HG03460 (cell line): Measurements from ENCODE around the gene KLRG1.

Source experiments
- ATAC-seq: cut with Tn5 transposase; IDR thresholded peaks from one replicate; pipeline ENCODE4 v1.9.1; 2021; ENCODE audit not compliant: unreplicated experiment

Gene KLRG1

DNA sequence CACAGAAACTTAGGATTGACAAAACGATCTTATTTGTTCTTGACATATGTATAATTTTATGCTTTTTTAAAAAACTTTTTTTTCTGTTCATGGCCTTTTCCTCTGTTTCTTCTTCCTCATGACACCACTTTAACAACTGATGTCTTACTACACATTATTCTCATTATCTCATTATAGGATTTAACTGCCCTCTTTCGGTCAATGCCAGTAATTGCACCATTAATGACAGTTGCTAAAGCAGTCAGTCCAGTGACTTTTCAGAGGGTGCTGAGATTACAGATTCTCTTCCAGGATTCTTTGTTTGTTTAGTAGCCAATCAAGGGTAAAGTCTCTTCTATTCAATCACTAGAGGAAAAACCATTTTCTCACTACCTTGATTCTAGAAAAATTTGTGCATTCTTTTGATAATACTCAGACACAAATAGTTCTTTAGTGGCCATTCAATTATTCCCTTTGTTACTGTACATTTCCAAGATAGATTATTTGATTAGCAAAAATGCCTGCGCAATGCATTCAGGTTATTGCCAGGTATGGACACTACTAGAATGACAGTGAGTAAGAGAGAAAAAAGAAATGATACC lies 50.1 kb downstream of the KLRG1 start:
- ATAC-seq, result no peak

DNA sequence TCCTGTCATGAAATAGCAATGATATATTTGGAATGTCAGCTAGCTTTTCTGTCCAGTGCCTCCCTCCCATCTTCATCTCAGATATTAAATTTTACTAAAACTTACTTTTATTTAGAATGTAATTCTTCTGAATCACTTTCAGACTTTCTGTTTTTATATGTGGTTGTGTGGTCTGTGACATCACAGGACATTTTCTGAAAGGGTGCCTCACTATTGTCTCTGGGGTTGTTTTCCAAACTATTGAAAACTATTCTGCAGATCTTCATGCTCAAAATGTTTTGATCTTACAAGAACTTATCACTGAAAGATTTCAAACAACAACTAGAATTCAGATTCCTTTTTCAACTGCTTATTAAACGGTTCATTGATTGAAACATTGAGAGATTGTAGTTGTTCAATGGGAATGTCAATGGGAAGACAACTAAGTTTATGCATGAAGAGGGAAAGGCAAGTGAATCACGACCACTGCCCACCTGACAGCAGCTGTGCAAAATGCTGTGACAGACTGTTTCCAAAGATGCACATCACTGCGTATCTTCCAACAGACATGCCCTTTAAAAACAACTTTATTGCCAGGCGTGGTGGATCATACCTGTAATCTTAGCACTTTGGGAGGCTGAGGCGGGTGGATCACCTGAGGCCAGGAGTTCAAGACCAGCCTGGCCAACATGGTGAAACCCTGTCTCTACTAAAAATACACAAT lies 51.3 kb downstream of the KLRG1 start:
- ATAC-seq, result no peak

DNA sequence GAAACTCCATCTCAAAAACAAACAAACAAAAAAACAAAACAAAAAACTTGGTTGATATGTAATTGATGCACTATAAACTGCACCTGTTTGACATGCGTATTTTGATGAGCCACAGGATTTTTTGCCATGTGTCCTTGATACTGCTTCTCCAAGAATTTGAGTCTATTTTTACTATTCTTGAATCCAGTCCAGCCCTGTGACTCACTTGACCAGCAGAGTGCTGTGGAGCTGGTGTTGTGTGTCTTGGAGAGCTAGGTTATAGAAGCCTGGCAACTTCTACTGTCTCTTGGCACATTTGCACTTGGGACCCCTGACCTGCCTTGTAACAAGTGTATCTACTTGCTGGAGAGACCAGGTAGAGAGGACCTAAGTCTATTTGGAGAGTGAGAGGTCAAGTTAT lies 52.0 kb downstream of the KLRG1 start:
- no peak for ATAC-seq

DNA sequence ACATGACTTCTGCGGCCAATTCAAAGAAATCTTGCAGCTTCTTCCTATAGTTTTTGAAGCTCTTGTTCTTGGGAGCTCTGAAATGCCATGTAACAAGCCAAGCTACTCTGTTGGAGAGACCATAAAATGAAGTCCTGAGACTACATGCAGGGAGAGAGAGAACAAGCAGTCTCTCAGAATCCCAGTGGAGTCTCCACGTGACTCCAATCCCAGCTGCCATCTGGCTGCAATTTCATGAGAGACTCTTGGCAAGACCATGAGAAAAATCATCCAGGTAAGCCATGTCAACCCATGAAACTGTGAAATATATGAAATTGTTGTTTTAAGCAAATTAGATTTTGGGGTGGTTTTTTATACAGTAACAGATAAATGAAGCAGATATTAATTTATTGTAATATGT lies 54.4 kb downstream of the KLRG1 start:
- no peak for ATAC-seq

DNA sequence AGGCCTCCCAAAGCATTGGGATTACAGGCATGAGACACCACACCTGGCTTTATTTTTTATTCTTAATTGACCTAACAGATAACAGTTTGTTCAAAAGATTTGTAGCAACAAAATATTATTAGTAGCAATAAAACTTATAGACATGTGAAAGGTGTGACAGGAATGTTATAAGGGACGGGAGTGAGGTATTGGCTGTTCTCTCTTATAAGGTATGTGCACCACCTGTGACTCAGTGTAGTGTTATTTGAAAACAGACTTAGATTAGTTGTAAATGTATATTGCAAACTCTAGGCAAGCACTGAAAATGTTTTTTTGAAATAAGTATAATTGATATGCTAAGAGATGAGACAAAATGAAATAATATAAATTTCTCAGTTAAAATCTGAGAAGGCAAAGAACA lies 57.8 kb downstream of the KLRG1 start:
- no peak for ATAC-seq

DNA sequence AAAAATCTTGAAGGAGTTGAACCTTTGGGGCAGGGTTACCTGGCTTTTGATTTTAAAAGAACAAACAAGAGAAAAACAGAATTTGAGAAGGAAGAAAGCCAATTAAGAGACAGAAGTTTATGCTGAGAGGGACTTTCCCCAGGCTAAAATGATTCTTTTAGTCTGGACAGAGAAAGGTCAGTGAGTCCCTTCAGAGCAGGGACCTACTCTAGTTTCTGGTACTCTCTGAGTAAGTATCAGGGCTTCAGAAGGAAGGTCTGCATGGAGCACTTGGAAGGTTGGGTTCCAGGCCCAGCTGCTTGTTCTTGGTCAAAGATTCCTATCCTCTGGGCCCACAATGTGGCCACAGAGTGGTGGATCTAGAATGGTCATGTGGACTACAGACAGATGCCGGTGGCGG lies 59.6 kb downstream of the KLRG1 start:
- ATAC-seq, result no peak

DNA sequence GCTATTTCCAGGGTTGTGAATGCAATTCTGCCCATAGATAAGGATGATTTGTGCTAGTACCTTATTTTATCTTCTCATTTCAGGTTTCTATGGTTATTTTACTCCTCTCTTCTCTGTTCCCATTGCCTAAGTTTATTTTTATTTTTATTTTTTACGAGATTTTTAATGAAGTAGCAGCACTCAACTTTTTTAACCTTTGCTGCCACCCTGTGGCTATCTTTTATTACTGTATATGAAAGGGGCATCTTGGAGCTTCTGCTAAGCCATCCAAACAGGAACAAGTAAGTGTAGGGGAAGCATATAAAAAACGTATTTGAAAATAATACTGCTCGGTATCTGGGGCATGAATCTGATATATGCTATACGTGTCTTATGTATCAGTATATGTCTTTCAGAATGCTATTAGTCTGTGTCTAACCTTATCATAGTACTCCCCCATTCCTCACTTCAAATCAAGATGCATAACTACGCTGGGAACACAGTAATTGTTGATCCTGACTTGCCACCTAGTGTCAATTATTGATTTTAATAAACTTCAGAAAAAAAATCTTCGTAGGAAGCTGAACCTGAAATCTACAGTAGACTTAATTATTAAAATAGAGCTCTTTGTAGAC lies 60.3 kb downstream of the KLRG1 start:
- ATAC-seq, result no peak

DNA sequence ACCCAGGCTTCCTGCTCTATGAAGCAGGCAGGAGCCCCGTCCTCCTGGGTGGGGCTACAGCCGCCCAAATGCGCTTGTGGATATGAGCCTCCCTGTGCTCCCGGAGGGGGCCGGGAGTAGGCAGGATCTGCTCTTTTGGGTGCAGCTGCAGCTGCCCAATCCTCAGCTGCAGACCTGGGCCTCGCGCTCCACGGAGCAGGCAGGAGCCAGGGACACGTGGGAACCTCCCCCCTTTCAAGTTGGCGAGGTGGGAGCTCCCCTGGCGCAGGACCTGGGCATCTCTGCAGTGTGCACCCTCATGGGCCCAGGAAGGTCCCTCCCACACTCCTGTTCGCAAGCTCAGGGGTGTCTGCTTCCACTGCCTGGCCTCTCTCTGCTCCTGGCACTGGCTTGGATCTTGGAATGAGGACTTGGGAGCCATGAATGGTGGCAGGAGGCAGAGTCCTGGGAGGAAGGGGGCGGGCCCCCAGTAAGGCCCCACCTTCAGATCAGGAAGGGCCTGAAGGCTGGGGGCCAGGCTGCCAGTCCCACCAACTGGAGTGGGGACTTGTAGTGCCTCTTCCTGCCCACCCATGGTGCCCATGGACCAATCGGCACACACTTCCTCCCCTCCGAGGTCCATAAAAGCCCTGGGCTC lies 61.3 kb downstream of the KLRG1 start:
- ATAC-seq, result no peak

DNA sequence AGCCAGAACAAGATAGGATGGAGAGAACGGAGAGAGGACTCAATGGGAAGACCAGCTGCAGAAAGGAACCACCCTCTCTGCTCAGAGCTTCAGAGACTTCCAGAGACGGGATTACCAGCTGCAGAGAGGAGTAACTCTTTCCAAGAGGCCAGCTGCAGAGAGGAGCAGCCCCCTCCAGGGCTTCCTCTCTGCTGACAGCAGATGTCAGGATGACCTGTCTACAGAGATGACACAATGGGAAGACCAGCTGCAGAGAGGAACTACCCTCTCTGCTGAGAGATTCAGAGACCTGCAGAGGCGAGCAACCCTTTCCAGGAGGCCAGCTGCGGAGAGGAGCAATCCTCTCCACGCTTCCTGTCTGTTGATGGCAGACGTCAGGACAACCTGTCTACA lies 61.8 kb downstream of the KLRG1 start:
- ATAC-seq, result no peak

DNA sequence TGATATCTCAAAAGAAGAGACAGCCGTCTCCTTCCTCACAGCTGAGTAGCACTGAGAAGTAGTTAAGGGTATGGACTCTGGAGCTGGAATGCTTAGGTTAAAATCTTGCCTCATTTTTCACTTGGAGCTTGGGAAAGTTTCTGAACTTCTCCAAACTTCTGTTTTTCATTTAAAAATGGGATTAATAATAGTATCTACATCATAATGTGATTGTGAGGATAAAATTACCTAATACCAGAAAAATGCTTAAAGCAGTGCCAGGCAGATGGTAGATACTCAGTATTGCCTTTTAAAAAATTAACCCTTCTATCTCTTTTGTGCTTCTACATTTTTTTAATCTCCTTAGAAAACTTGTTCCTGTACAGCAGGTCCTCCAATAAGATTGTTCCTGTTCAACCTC lies 63.3 kb downstream of the KLRG1 start:
- no peak for ATAC-seq
